HEK293 (cell line): Measurements from ENCODE around the gene MGLL.

ENCODE experiments used
- CTCF ChIA-PET: fragments of 350-600 bp; formaldehyde crosslinking; extraction: SDS; loops from one replicate; lab custom pipeline; 2021; ENCODE audit warnings: antibody characterized with exemption; lab: Yijun Ruan, JAX
- POLR2A ChIA-PET: fragments of 300-600 bp; formaldehyde crosslinking; extraction: SDS; loops from one replicate; lab custom pipeline; 2020; ENCODE audit warnings: antibody characterized with exemption, inconsistent platforms; lab: Yijun Ruan, JAX
- H3K27ac ChIP-seq: fragments of 200-500 bp; sonication (Bioruptor generic); 2 replicates; pipeline ENCODE4 v1.5.1; 2014; ENCODE audit warnings: low read depth, low read length, control low read depth, inconsistent platforms; ENCODE audit errors: extremely low read depth
- H3K36me3 ChIP-seq, 2 experiments: fragments of 200-500 bp in 1 of 2; sonication (Bioruptor generic) in 1 of 2; 1 replicate in 1 of 2; 2 replicates in 1 of 2; pipeline ENCODE4 v1.5.1; 2014 to 2017; ENCODE audit warnings: inconsistent platforms in 2 of 2, low read length in 2 of 2; ENCODE audit not compliant: control insufficient read depth in 2 of 2, insufficient read depth in 1 of 2
- H3K4me1 ChIP-seq: fragments of 200-500 bp; sonication (Bioruptor generic); 2 replicates; pipeline ENCODE4 v1.5.1; 2014; ENCODE audit warnings: mild to moderate bottlenecking, low read length, inconsistent platforms; ENCODE audit not compliant: control insufficient read depth, insufficient read depth
- H3K4me3 ChIP-seq: 2 replicates; pipeline ENCODE4 v1.5.1; 2011; ENCODE audit warnings: low read depth, mild to moderate bottlenecking, control low read depth, low read length, moderate library complexity
- H3K9me3 ChIP-seq: fragments of 200-500 bp; sonication (Bioruptor generic); 2 replicates; pipeline ENCODE4 v1.5.1; 2014; ENCODE audit warnings: low read depth, low read length, inconsistent platforms; ENCODE audit not compliant: control insufficient read depth, insufficient read depth
- ATF2 ChIP-seq: fragments of 450-650 bp; formaldehyde crosslinking; IDR thresholded peaks from 2 replicates; pipeline ENCODE4 v1.5.1; 2016; ENCODE audit warnings: missing biosample characterization, missing genetic modification characterization, low read depth
- GLIS1 ChIP-seq: fragments of 450-650 bp; formaldehyde crosslinking; IDR thresholded peaks from 2 replicates; pipeline ENCODE4 v1.5.1; 2016; ENCODE audit warnings: missing biosample characterization, missing genetic modification characterization
- REPIN1 ChIP-seq: fragments of 450-650 bp; formaldehyde crosslinking; IDR thresholded peaks from 2 replicates; pipeline ENCODE4 v1.5.1; 2017; ENCODE audit warnings: missing biosample characterization, missing genetic modification characterization, low read depth
- SALL2 ChIP-seq: fragments of 450-650 bp; formaldehyde crosslinking; IDR thresholded peaks from 2 replicates; pipeline ENCODE4 v1.5.0; 2017; ENCODE audit warnings: missing biosample characterization, mild to moderate bottlenecking, missing genetic modification characterization, borderline replicate concordance
- TCF7L2 ChIP-seq: IDR thresholded peaks from 2 replicates; pipeline ENCODE4 v1.6.1; 2011; ENCODE audit warnings: low read depth, mild to moderate bottlenecking, inconsistent platforms, low read length, moderate library complexity, borderline replicate concordance
- ZBTB17 ChIP-seq: fragments of 450-650 bp; formaldehyde crosslinking; IDR thresholded peaks from 2 replicates; pipeline ENCODE4 v1.5.1; 2016; ENCODE audit warnings: missing biosample characterization, missing genetic modification characterization
- ZFP69B ChIP-seq: fragments of 450-650 bp; formaldehyde crosslinking; IDR thresholded peaks from 2 replicates; pipeline ENCODE4 v1.5.1; 2016; ENCODE audit warnings: missing biosample characterization, missing genetic modification characterization
- ZNF175 ChIP-seq: fragments of 450-650 bp; formaldehyde crosslinking; IDR thresholded peaks from 2 replicates; pipeline ENCODE4 v1.5.1; 2016; ENCODE audit warnings: missing biosample characterization, missing genetic modification characterization
- ZNF19 ChIP-seq: fragments of 450-650 bp; formaldehyde crosslinking; IDR thresholded peaks from 2 replicates; pipeline ENCODE4; 2016; ENCODE audit warnings: missing biosample characterization, missing genetic modification characterization, low read depth
- ZNF221 ChIP-seq: fragments of 450-650 bp; formaldehyde crosslinking; IDR thresholded peaks from 2 replicates; pipeline ENCODE4 v1.5.1; 2017; ENCODE audit warnings: missing biosample characterization, missing genetic modification characterization, borderline replicate concordance
- ZNF324 ChIP-seq: fragments of 450-650 bp; formaldehyde crosslinking; IDR thresholded peaks from 2 replicates; pipeline ENCODE4 v1.5.1; 2016; ENCODE audit warnings: missing biosample characterization, missing genetic modification characterization
- ZNF398 ChIP-seq: fragments of 450-650 bp; formaldehyde crosslinking; IDR thresholded peaks from 2 replicates; pipeline ENCODE4 v1.5.1; 2017; ENCODE audit warnings: missing biosample characterization, missing genetic modification characterization
- ZNF501 ChIP-seq: fragments of 450-650 bp; formaldehyde crosslinking; IDR thresholded peaks from 2 replicates; pipeline ENCODE4 v1.5.1; 2016; ENCODE audit warnings: missing biosample characterization, missing genetic modification characterization
- ZNF521 ChIP-seq: fragments of 450-650 bp; formaldehyde crosslinking; IDR thresholded peaks from 2 replicates; pipeline ENCODE4 v1.5.1; 2017; ENCODE audit warnings: missing biosample characterization, mild to moderate bottlenecking, missing genetic modification characterization
- ZNF555 ChIP-seq: fragments of 450-650 bp; formaldehyde crosslinking; conservative IDR thresholded peaks from 2 replicates; pipeline ENCODE4 v1.5.1; 2017; ENCODE audit warnings: missing biosample characterization, mild to moderate bottlenecking, missing genetic modification characterization, inconsistent platforms
- ZSCAN30 ChIP-seq: fragments of 450-650 bp; IDR thresholded peaks from 2 replicates; pipeline ENCODE4 v1.5.1; 2018; ENCODE audit warnings: missing biosample characterization, mild to moderate bottlenecking, missing genetic modification characterization, moderate library complexity
- ZSCAN4 ChIP-seq: fragments of 450-650 bp; formaldehyde crosslinking; IDR thresholded peaks from 2 replicates; pipeline ENCODE4 v1.5.1; 2017; ENCODE audit warnings: missing biosample characterization, missing genetic modification characterization

MGLL gene

GRCh38 chr3:127730171-127730570 lies 92.1 kb downstream of the MGLL start (continued):
- TF ChIP-seq ZNF324 (no peak), ZNF221 (tag by site-specific recombination) (no peak)

GRCh38 chr3:127729556-127730056 lies 92.7 kb downstream of the MGLL start:
- H3K4me3 ChIP-seq: no peak overlapping the region
- no peaks in the 10 kb centered on the region for H3K4me1 ChIP-seq
- POLR2A ChIA-PET: no interaction called here
- no peak for TF ChIP-seq ZNF501 (tag by site-specific recombination)
- no peak for TF ChIP-seq REPIN1
- no peak for TF ChIP-seq ZNF175 (tag by site-specific recombination)
- no peak for TF ChIP-seq ZNF19
- TF ChIP-seq ZSCAN30: no peak
- TF ChIP-seq TCF7L2: no peak
- TF ChIP-seq SALL2 (tag by site-specific recombination): no peak
- no peak for TF ChIP-seq ZFP69B (tag by site-specific recombination)
- no peaks in the 10 kb centered on the region for H3K9me3 ChIP-seq
- no peaks in the 10 kb centered on the region for H3K36me3 ChIP-seq
- H3K27ac ChIP-seq: no peak overlapping the region
- CTCF ChIA-PET: no interaction called here

- ChIA-PET POLR2A (no interaction called here), CTCF (no interaction called here)
- Histone ChIP-seq H3K27ac (no peak overlapping the region), H3K4me1 (no peaks in the 10 kb centered on the region), H3K36me3 (no peaks in the 10 kb centered on the region), H3K9me3 (no peaks in the 10 kb centered on the region), H3K4me3 (no peak overlapping the region)
- TF ChIP-seq ZNF521 (tag by site-specific recombination) (no peak), ATF2 (no peak), ZNF398 (tag by site-specific recombination) (no peak), ZBTB17 (tag by site-specific recombination) (peak; percentile 58), ZSCAN30 (peak; percentile 49; the same call in 1 of the 2 replicates), GLIS1 (no peak), ZNF555 (tag by site-specific recombination) (no peak), ZSCAN4 (tag by site-specific recombination) (no peak)
These were observed 93.8 kb downstream of the MGLL start for GRCh38 chr3:127728417-127729015.
